NAMALWA (cell line): ENCODE measurements around the gene P4HA1.

Experiments
- DNase-seq: peaks from one replicate; pipeline ENCODE4 v3.0.0-alpha.2; 2015; ENCODE audit warnings: low spot score

The P4HA1 gene

GRCh38 chr10:73093922-73094850 is 2.5 kb downstream of the P4HA1 start:
- peak; percentile 16 for DNase-seq

DNA sequence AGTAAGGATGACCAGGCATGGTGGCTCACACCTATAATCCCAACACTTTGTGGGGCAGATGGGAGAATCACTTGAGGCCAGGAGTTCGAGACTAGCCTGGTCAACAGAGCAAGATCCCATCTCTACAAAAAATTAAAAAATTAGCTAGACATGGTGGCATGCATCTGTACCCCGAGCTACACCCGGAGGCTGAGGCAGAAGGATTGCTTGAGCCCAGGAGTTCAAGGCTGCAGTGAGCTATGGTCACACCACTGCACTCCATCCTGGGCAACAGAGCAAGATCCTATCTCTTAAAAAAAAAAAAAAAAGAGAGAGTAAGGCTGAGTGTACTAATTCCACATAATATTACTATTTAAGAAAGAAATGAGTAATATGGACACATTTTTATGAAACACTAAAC is 3.8 kb downstream of the P4HA1 start:
- DNase-seq, result no peak

DNA sequence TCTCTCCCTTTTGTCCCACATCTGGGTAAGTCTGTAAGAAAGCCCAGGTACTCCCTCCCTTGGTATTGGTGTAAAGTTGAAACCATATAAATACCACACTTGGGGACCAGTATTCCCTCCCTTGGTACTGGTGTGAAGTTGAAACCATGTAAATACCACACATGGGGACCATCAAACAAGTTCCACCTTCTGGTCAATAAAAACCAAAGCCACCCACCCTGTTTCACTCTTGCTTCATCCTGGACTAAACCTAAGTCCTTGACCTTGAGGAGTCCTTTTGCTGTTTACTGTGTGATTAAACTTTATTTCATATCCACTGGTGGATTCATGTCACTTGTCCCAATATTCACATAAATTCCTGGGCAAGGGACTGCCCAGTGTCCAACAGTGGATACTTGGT is 8.4 kb downstream of the P4HA1 start:
- no peak for DNase-seq

DNA sequence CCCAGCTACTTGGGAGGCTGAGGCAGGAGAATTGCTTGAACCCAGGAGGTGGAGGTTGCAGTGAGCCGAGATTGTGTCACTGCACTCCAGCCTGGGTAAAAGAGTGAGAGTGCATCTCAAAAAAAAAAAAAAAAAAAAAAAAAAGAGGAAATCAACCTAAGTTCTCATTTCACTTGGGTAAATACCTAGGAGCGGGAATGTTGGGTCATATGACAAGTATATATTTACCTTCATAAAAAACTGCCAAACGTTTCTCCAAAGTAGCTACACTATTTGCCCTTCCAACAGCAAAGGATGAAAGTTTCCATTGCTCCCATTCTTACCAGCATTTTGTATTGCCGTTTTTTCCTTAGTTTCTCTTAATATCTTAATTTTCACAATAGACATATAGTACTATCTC is 9.8 kb downstream of the P4HA1 start:
- DNase-seq, result no peak

- no peak for DNase-seq
These were observed 12.5 kb downstream of the P4HA1 start for GRCh38 chr10:73084209-73084608.

DNA sequence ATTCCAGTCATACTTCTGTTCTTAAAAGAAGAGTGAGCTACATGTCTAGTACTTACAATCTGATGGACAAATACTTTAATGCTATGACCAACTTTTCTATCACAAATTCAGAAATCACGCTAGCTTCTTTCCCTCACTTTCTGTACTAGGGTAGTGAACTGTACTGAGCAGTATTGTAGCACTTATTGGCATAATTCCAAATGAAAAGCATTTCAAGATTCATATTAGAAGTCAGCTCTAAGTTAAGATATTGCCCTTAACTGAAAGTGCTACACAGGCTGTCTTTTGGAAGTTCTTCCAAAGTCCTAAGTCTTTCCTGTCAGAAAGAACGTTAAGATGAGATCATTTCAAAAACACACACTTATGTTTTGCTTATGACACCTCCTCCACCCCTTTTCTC is 13.4 kb downstream of the P4HA1 start:
- no peak for DNase-seq

DNA sequence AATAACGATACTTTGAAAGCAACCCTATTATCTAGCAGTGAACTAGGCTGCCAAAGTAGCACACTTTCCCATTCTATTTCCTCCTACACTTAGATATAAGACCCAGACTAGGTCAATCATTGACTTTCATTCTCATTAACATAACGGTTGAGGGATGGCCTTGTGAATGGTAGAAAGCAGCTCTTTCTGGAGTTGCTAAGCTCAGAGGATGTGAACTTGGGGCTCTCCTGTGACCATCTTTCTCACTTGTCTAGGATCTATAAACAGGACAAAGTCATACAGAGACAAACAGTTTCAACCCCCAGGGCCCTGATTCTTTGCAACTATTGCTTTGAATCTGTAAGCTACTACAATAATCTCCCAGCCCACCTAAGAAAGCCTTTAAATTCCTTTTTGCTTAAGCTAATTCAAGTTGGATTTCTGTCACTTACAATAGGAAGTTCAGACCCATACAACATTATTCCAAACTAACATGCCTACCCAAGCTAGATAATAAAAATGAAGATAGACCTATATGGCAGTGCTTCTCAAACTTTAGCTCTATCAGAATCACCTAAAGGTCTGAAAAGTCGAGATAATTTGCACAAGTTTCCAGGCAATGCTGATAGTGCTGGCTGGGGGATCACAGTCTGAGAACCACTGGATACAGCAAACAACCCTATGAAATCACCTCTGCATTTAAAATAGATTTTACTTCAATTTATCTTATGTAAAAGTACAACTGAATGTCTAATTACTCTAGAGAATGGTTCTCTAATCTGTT is 16.7 kb downstream of the P4HA1 start:
- no peak for DNase-seq

GRCh38 chr10:73076360-73077183 is 20.1 kb downstream of the P4HA1 start:
- DNase-seq, result no peak

- no peak for DNase-seq
These were observed 20.8 kb downstream of the P4HA1 start for GRCh38 chr10:73075829-73076228.

- no peak for DNase-seq
These were observed 23.0 kb downstream of the P4HA1 start for GRCh38 chr10:73073627-73074026.

DNA sequence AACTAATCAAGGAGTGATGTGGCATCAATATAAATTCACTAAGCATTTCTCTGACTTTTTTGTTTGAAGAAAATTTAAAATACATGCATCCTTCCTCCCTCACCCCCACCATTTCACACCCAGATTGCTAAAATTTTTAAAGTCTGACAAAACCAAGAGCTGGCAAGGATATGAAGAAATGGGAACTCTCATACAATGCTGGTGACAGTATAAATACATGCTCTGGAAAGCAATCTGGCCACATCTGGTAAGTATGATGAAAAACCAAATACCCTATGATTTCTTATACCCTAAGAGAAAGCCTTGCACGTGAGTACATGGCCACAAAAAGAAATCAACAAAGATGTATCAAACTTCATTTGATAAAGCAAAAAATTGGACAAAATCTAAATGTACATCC is 31.2 kb downstream of the P4HA1 start:
- DNase-seq, result no peak

GRCh38 chr10:73061743-73062142 is 34.9 kb downstream of the P4HA1 start:
- no peak for DNase-seq

- peak; percentile 52 for DNase-seq
These were observed 35.7 kb downstream of the P4HA1 start for GRCh38 chr10:73060738-73061635.

DNA sequence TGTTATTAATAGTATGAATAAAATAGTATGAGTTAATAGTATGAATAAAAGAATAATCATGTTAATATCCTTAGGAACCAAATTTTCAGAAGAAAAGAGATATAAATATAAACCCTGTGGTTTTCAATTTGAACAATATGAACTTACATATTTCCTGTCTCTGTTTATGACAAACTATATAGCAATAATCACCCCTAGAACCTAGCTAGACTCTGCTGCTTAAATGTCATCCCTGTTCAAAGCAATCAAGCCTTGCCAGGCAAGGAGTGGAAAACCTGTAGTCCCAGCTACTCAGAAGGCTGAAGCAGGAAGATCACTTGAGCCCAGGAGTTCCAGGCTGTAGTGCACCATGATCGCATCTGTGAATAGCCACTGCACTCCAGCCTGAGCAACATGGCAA is 36.5 kb downstream of the P4HA1 start:
- DNase-seq, result no peak

- DNase-seq, result no peak
These were observed 38.5 kb downstream of the P4HA1 start for GRCh38 chr10:73058057-73058591.

GRCh38 chr10:73054286-73054685 is 42.4 kb downstream of the P4HA1 start:
- no peak for DNase-seq

DNA sequence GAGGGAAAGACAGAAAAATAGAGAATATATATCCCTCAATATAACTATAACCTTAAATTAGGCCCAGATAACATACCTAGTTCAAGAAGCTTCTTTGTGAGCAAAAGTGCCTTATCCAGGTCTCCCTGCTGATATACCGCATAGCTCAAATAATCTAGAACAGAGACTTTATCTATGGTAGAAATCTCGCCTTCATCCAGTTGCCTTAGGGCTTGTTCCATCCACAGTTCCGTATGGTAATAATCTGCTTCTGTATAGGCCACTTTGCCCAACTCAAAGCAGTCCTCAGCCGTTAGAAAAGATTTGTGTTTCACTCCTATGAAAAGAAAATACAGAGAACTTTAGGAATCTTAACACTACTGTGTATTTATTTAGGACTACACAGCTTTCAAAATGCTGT is 43.4 kb downstream of the P4HA1 start:
- DNase-seq, result no peak

DNA sequence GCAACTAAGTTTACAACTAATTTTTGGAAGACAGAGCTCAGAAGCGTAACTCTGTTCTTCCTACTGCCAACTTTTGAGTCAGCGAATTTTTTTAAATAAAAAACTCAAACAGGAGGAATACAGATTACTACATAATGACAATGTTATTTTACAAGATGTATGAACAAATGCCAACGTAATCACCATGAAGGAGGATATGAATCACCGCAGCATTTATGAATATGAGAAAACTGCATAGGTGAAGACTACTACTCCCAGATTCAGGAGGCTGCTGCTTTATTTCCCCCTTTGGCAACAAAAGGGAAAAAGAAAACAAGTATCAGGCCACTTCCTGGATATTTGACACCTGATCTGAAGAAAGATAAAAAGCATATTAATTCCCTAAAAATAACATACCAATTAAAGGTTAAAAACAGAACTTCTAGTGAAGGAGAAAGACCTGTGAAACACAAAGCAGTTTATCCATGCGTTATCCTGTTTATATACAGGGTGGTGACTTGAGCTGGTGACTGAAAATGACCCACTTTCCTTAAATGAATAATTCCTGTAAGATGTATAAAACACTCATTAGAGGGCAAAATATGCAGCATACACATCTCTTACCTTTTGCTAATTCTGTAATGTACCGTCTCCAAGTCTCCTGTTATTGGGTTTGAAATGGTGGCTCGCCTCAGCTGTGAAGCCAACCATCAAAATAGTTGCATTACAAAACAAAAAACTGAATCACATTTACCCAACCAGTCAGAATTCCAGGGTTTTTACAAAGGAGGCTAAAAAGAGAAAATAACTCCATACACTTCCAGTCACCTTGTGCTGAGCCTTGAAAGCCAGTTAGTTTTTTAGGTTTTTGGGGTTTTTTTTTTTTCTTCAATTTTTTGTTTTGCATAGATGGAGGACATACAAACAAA is 52.0 kb downstream of the P4HA1 start:
- no peak for DNase-seq

GRCh38 chr10:73043766-73044377 is 52.8 kb downstream of the P4HA1 start:
- no peak for DNase-seq

DNA sequence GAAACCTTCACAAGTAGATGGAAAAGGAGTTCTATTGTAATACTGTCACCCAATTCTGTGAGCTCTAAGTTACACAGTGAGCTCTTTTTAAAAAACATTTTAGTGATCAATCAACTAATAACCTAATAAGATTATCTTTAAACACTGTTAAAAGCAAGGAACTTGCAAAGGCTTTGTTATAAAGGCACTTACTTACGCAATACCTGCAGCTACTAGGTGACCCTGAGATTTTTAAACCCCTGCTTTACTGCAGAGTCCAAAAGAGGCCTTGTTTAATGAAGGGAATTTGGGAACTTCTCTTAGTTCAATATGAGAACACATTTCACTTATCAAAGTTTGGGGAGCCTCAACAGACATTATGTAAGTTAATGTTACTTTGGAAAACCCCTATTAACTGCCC is 53.3 kb downstream of the P4HA1 start:
- no peak for DNase-seq
